ENCODE results near the gene KRTAP10-4. TPM values are rescaled to one million over a fixed set of nuclear protein-coding genes. Genes with fewer than 3 reads are reported as not detected.
"Not testable (repeated sequence)": the region's sequence is repeated elsewhere in the genome, so short reads cannot be mapped to it uniquely, and the experiment has no call there.

The KRTAP10-4 gene
- total RNA-seq, 1 experiment from 2014 or later: not detected

GRCh38 chr21:44576025-44576420, 2.5 kb downstream of the KRTAP10-4 start:
- no peak overlapping the region for H3K27ac Mint-ChIP-seq (ENCODE audit: low read depth, unreplicated experiment)
- DNase-seq (ENCODE audit: unreplicated experiment): no peak
- no peak overlapping the region for H3K4me3 Mint-ChIP-seq (ENCODE audit: unreplicated experiment)
- intact Hi-C loops (cut with micrococcal nuclease): no loop called here
- no peaks in the 10 kb centered on the region for H3K36me3 Mint-ChIP-seq (ENCODE audit: insufficient read depth, unreplicated experiment)
- peaks cover 17% of the 10 kb centered on the region for H3K9me3 Mint-ChIP-seq (ENCODE audit: unreplicated experiment)
- H3K4me1 Mint-ChIP-seq (ENCODE audit: insufficient read depth, unreplicated experiment): peaks cover 7% of the 10 kb centered on the region
- H3K27me3 Mint-ChIP-seq (ENCODE audit: insufficient read depth, unreplicated experiment): peaks cover 44% of the 10 kb centered on the region
- TF ChIP-seq, protein P1, sequence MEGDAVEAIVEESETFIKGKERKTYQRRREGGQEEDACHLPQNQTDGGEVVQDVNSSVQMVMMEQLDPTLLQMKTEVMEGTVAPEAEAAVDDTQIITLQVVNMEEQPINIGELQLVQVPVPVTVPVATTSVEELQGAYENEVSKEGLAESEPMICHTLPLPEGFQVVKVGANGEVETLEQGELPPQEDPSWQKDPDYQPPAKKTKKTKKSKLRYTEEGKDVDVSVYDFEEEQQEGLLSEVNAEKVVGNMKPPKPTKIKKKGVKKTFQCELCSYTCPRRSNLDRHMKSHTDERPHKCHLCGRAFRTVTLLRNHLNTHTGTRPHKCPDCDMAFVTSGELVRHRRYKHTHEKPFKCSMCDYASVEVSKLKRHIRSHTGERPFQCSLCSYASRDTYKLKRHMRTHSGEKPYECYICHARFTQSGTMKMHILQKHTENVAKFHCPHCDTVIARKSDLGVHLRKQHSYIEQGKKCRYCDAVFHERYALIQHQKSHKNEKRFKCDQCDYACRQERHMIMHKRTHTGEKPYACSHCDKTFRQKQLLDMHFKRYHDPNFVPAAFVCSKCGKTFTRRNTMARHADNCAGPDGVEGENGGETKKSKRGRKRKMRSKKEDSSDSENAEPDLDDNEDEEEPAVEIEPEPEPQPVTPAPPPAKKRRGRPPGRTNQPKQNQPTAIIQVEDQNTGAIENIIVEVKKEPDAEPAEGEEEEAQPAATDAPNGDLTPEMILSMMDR (IDR thresholded peaks at IDR 0.05; ENCODE audit: unreplicated experiment): no peak
- no TSS peak for BruUV-seq (replicated peaks)
- ChIA-PET POLR2A (no interaction called here), CTCF (no interaction called here)

DNA sequence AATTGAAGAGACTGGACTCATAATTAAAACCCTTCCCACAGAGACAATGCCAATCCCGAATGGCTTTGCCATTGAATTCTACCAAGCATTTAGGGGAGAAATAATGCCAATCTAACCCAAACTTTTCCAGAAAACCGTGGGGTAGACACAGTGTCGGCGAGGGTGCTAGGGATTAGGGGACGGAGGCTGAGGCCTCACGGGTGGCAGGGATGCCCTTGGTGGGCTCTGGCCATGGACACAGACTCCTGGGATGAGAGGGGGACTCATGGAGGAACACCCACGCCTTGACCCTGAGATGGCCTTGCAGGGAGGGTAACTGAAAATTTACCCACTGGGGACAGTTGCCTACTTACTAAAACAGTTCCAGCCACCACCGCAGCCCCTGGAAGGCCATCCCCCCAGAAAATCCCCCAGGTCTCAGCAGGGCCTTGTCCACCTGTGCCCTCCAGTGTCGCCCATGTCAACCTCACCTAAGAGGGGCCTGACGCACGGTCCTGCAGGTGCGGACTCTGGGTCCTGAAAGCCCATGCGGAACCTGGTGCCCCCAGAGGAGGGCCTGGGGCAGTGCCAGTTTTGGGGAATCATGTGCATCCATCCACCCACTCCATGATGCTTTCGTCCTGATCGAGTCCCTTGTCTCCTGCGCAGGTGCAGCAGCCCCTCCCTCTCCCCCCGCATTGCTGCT, 5.0 kb downstream of the KRTAP10-4 start:
- Mint-ChIP-seq H3K4me3 (ENCODE audit: unreplicated experiment) (no peak overlapping the region), H3K9me3 (ENCODE audit: unreplicated experiment) (peaks cover 16% of the 10 kb centered on the region)
- CTCF ChIA-PET: no interaction called here

DNA sequence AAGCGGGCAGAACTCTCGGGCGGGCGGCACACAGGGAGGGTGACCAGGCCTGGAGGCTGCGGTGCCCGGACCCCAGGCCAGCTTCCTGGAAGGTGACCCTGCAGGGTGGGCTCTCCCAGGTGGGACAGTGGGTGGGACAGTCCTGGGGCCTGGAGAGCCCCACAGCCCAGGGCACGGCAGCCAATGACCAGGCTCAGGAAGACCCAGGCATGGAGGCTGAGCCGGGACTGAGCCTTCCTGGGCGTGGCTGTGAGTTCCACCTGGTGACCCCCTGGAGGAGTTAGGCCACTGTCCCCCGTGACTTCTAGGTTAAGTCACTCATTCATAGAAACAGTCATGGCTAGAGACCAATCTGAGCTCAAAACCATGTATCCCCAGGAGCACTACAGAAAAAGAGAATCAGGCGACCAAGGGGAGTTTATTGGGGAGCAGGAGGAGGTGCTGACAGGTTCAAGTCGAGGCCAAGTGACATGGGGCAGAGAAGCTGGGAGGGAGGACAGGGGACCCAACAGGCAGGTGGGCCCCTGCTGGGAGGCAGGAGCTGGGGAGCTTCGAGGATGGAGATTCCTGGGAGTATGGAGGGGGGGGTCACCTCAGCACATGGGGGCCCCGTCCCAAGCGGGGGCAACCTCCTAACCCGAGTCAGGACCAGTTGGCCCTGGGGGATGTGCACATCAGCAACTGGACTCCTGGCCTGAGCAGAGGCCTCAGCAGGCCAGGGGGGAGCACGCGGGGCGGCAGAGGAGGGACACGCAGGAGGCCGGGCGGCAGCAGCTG, 5.7 kb downstream of the KRTAP10-4 start:
- H3K36me3 Mint-ChIP-seq (ENCODE audit: insufficient read depth, unreplicated experiment): no peaks in the 10 kb centered on the region
- H3K4me1 Mint-ChIP-seq (ENCODE audit: insufficient read depth, unreplicated experiment): peaks cover 7% of the 10 kb centered on the region
- no peak overlapping the region for H3K4me3 Mint-ChIP-seq (ENCODE audit: unreplicated experiment)
- intact Hi-C loops (cut with micrococcal nuclease): no loop called here
- POLR2A ChIA-PET: interaction anchor here (0.6 kb wide), 1 partner anchor 1676 kb away, joined by 3 read pairs; no protein-coding TSS in a partner anchor
- CTCF ChIA-PET: no interaction called here
- H3K9me3 Mint-ChIP-seq (ENCODE audit: unreplicated experiment): peaks cover 16% of the 10 kb centered on the region
- no TSS peak for BruUV-seq (replicated peaks)
- H3K27ac Mint-ChIP-seq (ENCODE audit: low read depth, unreplicated experiment): no peak overlapping the region
- no peak for DNase-seq (ENCODE audit: unreplicated experiment)
- H3K27me3 Mint-ChIP-seq (ENCODE audit: insufficient read depth, unreplicated experiment): peaks cover 40% of the 10 kb centered on the region
- TF ChIP-seq, protein P1 (IDR thresholded peaks at IDR 0.05; ENCODE audit: unreplicated experiment): no peak

More for the DNA sequence above, 5.0 kb downstream of the KRTAP10-4 start:
- DNase-seq (ENCODE audit: unreplicated experiment): no peak
- POLR2A ChIA-PET: no interaction called here
- intact Hi-C loops (cut with micrococcal nuclease): no loop called here
- Mint-ChIP-seq H3K27me3 (ENCODE audit: insufficient read depth, unreplicated experiment) (peaks cover 35% of the 10 kb centered on the region), H3K36me3 (ENCODE audit: insufficient read depth, unreplicated experiment) (no peaks in the 10 kb centered on the region), H3K4me1 (ENCODE audit: insufficient read depth, unreplicated experiment) (peaks cover 7% of the 10 kb centered on the region), H3K27ac (ENCODE audit: low read depth, unreplicated experiment) (no peak overlapping the region)
- TF ChIP-seq, protein P1 (IDR thresholded peaks at IDR 0.05; ENCODE audit: unreplicated experiment): no peak
- BruUV-seq (replicated peaks): no TSS peak

GRCh38 chr21:44579833-44580144, 6.3 kb downstream of the KRTAP10-4 start:
- peaks cover 16% of the 10 kb centered on the region for H3K9me3 Mint-ChIP-seq (ENCODE audit: unreplicated experiment)
- no peak overlapping the region for H3K4me3 Mint-ChIP-seq (ENCODE audit: unreplicated experiment)
- H3K4me1 Mint-ChIP-seq (ENCODE audit: insufficient read depth, unreplicated experiment): peaks cover 3% of the 10 kb centered on the region
- TF ChIP-seq, protein P1 (IDR thresholded peaks at IDR 0.05; ENCODE audit: unreplicated experiment): no peak
- no TSS peak for BruUV-seq (replicated peaks)
- H3K27ac Mint-ChIP-seq (ENCODE audit: low read depth, unreplicated experiment): no peak overlapping the region
- POLR2A ChIA-PET: interaction anchor here (0.6 kb wide), 1 partner anchor 1677 kb away, joined by 3 read pairs; no protein-coding TSS in a partner anchor
- peaks cover 40% of the 10 kb centered on the region for H3K27me3 Mint-ChIP-seq (ENCODE audit: insufficient read depth, unreplicated experiment)
- H3K36me3 Mint-ChIP-seq (ENCODE audit: insufficient read depth, unreplicated experiment): no peaks in the 10 kb centered on the region
- DNase-seq (ENCODE audit: unreplicated experiment): no peak
- CTCF ChIA-PET: no interaction called here
- intact Hi-C loops (cut with micrococcal nuclease): no loop called here

- Mint-ChIP-seq H3K9me3 (ENCODE audit: unreplicated experiment) (peaks cover 16% of the 10 kb centered on the region), H3K27me3 (ENCODE audit: insufficient read depth, unreplicated experiment) (peaks cover 40% of the 10 kb centered on the region)
- intact Hi-C loops (cut with micrococcal nuclease); BruUV-seq (replicated peaks); H3K27ac Mint-ChIP-seq (ENCODE audit: low read depth, unreplicated experiment); POLR2A ChIA-PET; H3K4me1 Mint-ChIP-seq (ENCODE audit: insufficient read depth, unreplicated experiment); DNase-seq (ENCODE audit: unreplicated experiment); H3K4me3 Mint-ChIP-seq (ENCODE audit: unreplicated experiment); H3K36me3 Mint-ChIP-seq (ENCODE audit: insufficient read depth, unreplicated experiment): not testable (repeated sequence)
- CTCF ChIA-PET: interaction anchor here (0.5 kb wide), 1 partner anchor 10 kb away, joined by 3 read pairs; no protein-coding TSS in a partner anchor
Measured at GRCh38 chr21:44580231-44580821, 6.8 kb downstream of the KRTAP10-4 start, which contains the start of gene KRTAP10-5. Gene KRTAP10-5, minus strand, starts transcription at chr21:44580604. Its CDS starts 26 bp downstream, at chr21:44580578.

All from MCF 10A (cell line).